ENCODE results near the gene GTF2H2C. TPM values are rescaled to one million over a fixed set of nuclear protein-coding genes. Genes with fewer than 3 reads are reported as not detected.
"Not testable (repeated sequence)": the region's sequence is repeated elsewhere in the genome, so short reads cannot be mapped to it uniquely, and the experiment has no call there.

Gene GTF2H2C
- total and polyA plus RNA-seq, 2 experiments from 2014 or later, result 24.8 to 51.9 TPM

GRCh38 chr5:69544602-69545001 is 15.4 kb upstream of the GTF2H2C start:
- not testable (repeated sequence) for H3K4me2 ChIP-seq; H3K4me3 ChIP-seq; H3K9me3 ChIP-seq (ENCODE audit: low read depth); H3K79me2 ChIP-seq; H3K36me3 ChIP-seq (replicated peaks; ENCODE audit: insufficient read depth, low read depth); H3K27me3 ChIP-seq; DNase-seq (ENCODE audit: low spot score); H4K20me1 ChIP-seq (ENCODE audit: insufficient read depth, poor library complexity, severe bottlenecking); H2AFZ ChIP-seq; H3K4me1 ChIP-seq (ENCODE audit: insufficient read depth); H3K9me2 ChIP-seq (replicated peaks; ENCODE audit: insufficient read depth); H3K27ac ChIP-seq
- WGBS (ENCODE audit: low lambda C conversion rate, missing lambda C conversion rate), result no CpG with 5 or more reads among the region's 7 CpGs

GRCh38 chr5:69560587-69561431 is 818 bp downstream of the GTF2H2C start:
- not testable (repeated sequence) for DNase-seq (ENCODE audit: low spot score); H3K9me2 ChIP-seq (replicated peaks; ENCODE audit: insufficient read depth); H3K27me3 ChIP-seq; H3K36me3 ChIP-seq (replicated peaks; ENCODE audit: insufficient read depth, low read depth); H4K20me1 ChIP-seq (ENCODE audit: insufficient read depth, poor library complexity, severe bottlenecking); H3K4me1 ChIP-seq (ENCODE audit: insufficient read depth); H3K79me2 ChIP-seq; H3K9me3 ChIP-seq (ENCODE audit: low read depth)
- Histone ChIP-seq H3K4me3 (peak overlapping the region; percentile 33), H2AFZ (peak overlapping the region; percentile 31), H3K27ac (peak overlapping the region; percentile 41), H3K4me2 (peak overlapping the region; percentile 74)
- WGBS (ENCODE audit: low lambda C conversion rate, missing lambda C conversion rate), result 27% methylated on average over 26 of the region's 31 CpGs

GRCh38 chr5:69566172-69566571 is 6.2 kb downstream of the GTF2H2C start:
- not testable (repeated sequence) for H3K4me2 ChIP-seq; H3K27ac ChIP-seq; H3K4me1 ChIP-seq (ENCODE audit: insufficient read depth); H4K20me1 ChIP-seq (ENCODE audit: insufficient read depth, poor library complexity, severe bottlenecking); H3K9me2 ChIP-seq (replicated peaks; ENCODE audit: insufficient read depth); H3K9me3 ChIP-seq (ENCODE audit: low read depth); H3K79me2 ChIP-seq; H3K4me3 ChIP-seq; H3K36me3 ChIP-seq (replicated peaks; ENCODE audit: insufficient read depth, low read depth); DNase-seq (ENCODE audit: low spot score); H3K27me3 ChIP-seq; H2AFZ ChIP-seq
- 88% methylated on average over 2 of the region's 2 CpGs for WGBS (ENCODE audit: low lambda C conversion rate, missing lambda C conversion rate)

GRCh38 chr5:69568072-69568471 is 8.1 kb downstream of the GTF2H2C start:
- H3K27ac ChIP-seq; H3K36me3 ChIP-seq (replicated peaks; ENCODE audit: insufficient read depth, low read depth); H3K9me3 ChIP-seq (ENCODE audit: low read depth); H3K4me1 ChIP-seq (ENCODE audit: insufficient read depth); H3K27me3 ChIP-seq; H4K20me1 ChIP-seq (ENCODE audit: insufficient read depth, poor library complexity, severe bottlenecking); H3K9me2 ChIP-seq (replicated peaks; ENCODE audit: insufficient read depth); H2AFZ ChIP-seq; H3K79me2 ChIP-seq; H3K4me2 ChIP-seq; DNase-seq (ENCODE audit: low spot score); H3K4me3 ChIP-seq: not testable (repeated sequence)
- WGBS (ENCODE audit: low lambda C conversion rate, missing lambda C conversion rate), result no CpG with 5 or more reads among the region's 2 CpGs

GRCh38 chr5:69583356-69583755 is 23.4 kb downstream of the GTF2H2C start:
- H3K36me3 ChIP-seq (replicated peaks; ENCODE audit: insufficient read depth, low read depth); H3K4me3 ChIP-seq; H3K4me1 ChIP-seq (ENCODE audit: insufficient read depth); H3K9me2 ChIP-seq (replicated peaks; ENCODE audit: insufficient read depth); H4K20me1 ChIP-seq (ENCODE audit: insufficient read depth, poor library complexity, severe bottlenecking); DNase-seq (ENCODE audit: low spot score); H3K9me3 ChIP-seq (ENCODE audit: low read depth); H2AFZ ChIP-seq; H3K27ac ChIP-seq; H3K4me2 ChIP-seq; H3K27me3 ChIP-seq; H3K79me2 ChIP-seq: not testable (repeated sequence)
- WGBS (ENCODE audit: low lambda C conversion rate, missing lambda C conversion rate), result no CpG with 5 or more reads among the region's 2 CpGs

GRCh38 chr5:69596114-69596840 is 36.3 kb downstream of the GTF2H2C start:
- not testable (repeated sequence) for H3K36me3 ChIP-seq (replicated peaks; ENCODE audit: insufficient read depth, low read depth); H4K20me1 ChIP-seq (ENCODE audit: insufficient read depth, poor library complexity, severe bottlenecking); H3K27me3 ChIP-seq; H3K4me2 ChIP-seq; H3K9me3 ChIP-seq (ENCODE audit: low read depth); H3K9me2 ChIP-seq (replicated peaks; ENCODE audit: insufficient read depth); H3K27ac ChIP-seq; H3K79me2 ChIP-seq; H2AFZ ChIP-seq; DNase-seq (ENCODE audit: low spot score); H3K4me3 ChIP-seq; H3K4me1 ChIP-seq (ENCODE audit: insufficient read depth)
- no CpG with 5 or more reads among the region's 7 CpGs for WGBS (ENCODE audit: low lambda C conversion rate, missing lambda C conversion rate)

GRCh38 chr5:69601947-69602346 is 42.0 kb downstream of the GTF2H2C start:
- not testable (repeated sequence) for H2AFZ ChIP-seq; DNase-seq (ENCODE audit: low spot score); H3K27ac ChIP-seq; H3K4me2 ChIP-seq; H3K27me3 ChIP-seq; H3K4me3 ChIP-seq; H3K79me2 ChIP-seq; H3K9me3 ChIP-seq (ENCODE audit: low read depth); H3K9me2 ChIP-seq (replicated peaks; ENCODE audit: insufficient read depth); H3K4me1 ChIP-seq (ENCODE audit: insufficient read depth); H3K36me3 ChIP-seq (replicated peaks; ENCODE audit: insufficient read depth, low read depth); H4K20me1 ChIP-seq (ENCODE audit: insufficient read depth, poor library complexity, severe bottlenecking)
- WGBS (ENCODE audit: low lambda C conversion rate, missing lambda C conversion rate), result no CpG with 5 or more reads among the region's 6 CpGs

- H3K9me2 ChIP-seq (replicated peaks; ENCODE audit: insufficient read depth); H3K36me3 ChIP-seq (replicated peaks; ENCODE audit: insufficient read depth, low read depth); H3K79me2 ChIP-seq; DNase-seq (ENCODE audit: low spot score); H3K9me3 ChIP-seq (ENCODE audit: low read depth); H3K27me3 ChIP-seq; H3K27ac ChIP-seq; H2AFZ ChIP-seq; H4K20me1 ChIP-seq (ENCODE audit: insufficient read depth, poor library complexity, severe bottlenecking); H3K4me1 ChIP-seq (ENCODE audit: insufficient read depth); H3K4me3 ChIP-seq; H3K4me2 ChIP-seq: not testable (repeated sequence)
- 90% methylated on average over 3 of the region's 6 CpGs for WGBS (ENCODE audit: low lambda C conversion rate, missing lambda C conversion rate)
These were observed 46.8 kb downstream of the GTF2H2C start for GRCh38 chr5:69606839-69607238.

GRCh38 chr5:69607750-69608149 is 47.8 kb downstream of the GTF2H2C start:
- H3K4me3 ChIP-seq; H3K27me3 ChIP-seq; H3K9me2 ChIP-seq (replicated peaks; ENCODE audit: insufficient read depth); H3K4me2 ChIP-seq; H4K20me1 ChIP-seq (ENCODE audit: insufficient read depth, poor library complexity, severe bottlenecking); H3K36me3 ChIP-seq (replicated peaks; ENCODE audit: insufficient read depth, low read depth); DNase-seq (ENCODE audit: low spot score); H3K9me3 ChIP-seq (ENCODE audit: low read depth); H3K4me1 ChIP-seq (ENCODE audit: insufficient read depth); H3K27ac ChIP-seq; H2AFZ ChIP-seq; H3K79me2 ChIP-seq: not testable (repeated sequence)
- WGBS (ENCODE audit: low lambda C conversion rate, missing lambda C conversion rate), result no CpG with 5 or more reads among the region's 1 CpG

All from hepatocyte (in vitro differentiated cells).